GM21526 (cell line): ENCODE measurements around the gene LCNL1.

Source experiments
- ATAC-seq: cut with Tn5 transposase; IDR thresholded peaks from one replicate; pipeline ENCODE4 v1.9.1; 2021; ENCODE audit warnings: moderate library complexity; ENCODE audit not compliant: unreplicated experiment, low FRiP score

Gene LCNL1

DNA sequence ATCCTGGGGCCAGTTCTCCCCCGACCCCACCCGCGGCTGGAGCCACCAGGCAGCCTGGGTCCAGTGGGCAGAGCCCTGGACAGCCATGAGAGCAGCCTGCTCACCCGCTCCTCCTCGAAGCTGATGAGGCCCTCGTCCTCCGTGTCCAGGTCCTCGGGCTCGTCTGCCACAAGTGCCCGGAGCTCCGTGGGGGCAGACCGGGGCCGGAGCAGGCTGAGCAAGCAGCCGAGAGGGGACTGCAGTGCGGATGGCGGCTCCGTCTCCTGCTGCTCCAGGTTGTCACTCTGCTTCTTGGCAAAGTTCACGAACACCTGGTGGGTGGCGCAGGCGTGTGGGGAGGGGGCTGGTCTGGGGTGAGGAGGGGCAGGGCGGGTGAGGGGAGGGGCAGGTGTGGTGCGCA is 25.5 kb downstream of the LCNL1 start:
- no peak for ATAC-seq

DNA sequence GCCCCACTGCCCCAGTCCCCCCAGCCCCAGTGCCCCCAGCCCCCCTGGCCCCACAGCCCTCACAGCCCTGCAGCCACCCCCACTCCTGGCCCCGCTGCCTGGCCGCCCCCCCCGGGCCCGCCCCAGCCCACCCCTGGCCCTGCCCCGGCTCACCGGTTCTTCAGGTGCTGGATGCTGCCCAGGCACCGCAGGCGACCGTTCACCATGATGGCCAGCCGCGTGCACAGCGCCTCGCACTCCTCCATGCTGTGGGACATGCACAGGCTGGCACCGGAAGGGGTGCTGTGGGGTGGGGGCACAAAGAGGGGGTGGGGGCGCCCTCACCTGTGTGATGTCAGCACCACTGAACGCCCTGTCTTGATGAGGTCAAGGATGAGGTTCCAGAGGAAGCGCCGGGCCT is 26.4 kb downstream of the LCNL1 start:
- no peak for ATAC-seq

- ATAC-seq, result no peak
Observed at GRCh38 chr9:137009938-137010732, 27.3 kb downstream of the LCNL1 start.

DNA sequence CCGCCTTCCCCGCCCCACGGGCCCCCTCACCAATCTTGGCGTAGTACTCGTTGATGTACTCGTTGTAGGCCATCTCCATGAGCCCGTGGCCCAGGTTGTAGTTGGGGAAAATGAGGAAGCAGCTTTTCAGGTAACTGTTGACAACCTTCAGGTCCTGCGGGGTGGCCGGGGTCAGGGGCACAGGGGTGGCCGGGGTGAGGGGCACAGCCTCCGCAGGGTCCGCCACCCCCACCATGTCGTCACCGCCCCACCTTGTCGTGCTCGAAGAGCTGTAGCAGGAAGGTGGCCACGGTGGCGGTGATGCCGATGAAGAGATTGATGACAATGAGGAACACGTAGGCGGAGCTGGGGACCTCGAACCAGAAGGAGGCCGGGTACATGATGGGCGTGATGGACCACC is 28.4 kb downstream of the LCNL1 start:
- no peak for ATAC-seq

DNA sequence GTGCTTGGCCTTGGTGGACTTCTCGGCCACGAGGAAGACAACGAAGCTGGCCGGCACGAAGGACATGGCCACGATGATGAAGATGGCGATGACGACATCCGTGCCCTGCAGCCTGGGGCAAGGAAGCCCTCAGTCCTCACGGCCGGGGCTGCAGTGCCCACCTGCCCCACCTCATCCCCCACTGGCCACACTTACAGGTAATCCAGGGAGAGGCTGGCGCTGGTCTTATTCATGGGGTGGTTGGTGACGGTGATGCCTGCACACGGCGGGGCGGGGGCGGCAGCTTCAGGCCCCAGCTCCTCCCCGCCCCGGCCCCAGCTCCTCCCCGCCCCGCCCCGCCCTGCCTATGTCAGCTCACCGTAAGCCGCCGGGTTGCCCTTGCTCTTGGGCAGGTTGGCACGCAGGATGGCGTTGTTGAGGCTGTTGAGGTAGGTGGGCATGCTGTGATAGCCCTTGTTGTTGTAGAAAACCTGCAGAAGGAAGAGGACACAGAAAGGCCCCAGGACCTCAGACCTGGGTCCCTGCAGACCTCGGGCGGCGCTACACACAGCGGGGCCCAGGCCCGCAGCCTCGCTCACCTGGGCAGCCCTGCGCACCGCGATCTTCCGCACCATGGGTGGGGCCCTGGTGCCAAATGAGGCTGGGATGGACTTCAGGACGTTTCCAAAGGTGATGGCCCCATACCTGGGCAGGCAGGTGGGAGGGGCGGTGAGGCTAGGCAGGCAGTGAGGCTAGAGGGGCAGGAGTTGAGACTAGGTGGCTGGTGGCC is 29.3 kb downstream of the LCNL1 start:
- ATAC-seq, result no peak

- no peak for ATAC-seq
Observed at GRCh38 chr9:137012694-137013570, 30.1 kb downstream of the LCNL1 start.

GRCh38 chr9:137013571-137013940 is 30.8 kb downstream of the LCNL1 start:
- ATAC-seq, result no peak

DNA sequence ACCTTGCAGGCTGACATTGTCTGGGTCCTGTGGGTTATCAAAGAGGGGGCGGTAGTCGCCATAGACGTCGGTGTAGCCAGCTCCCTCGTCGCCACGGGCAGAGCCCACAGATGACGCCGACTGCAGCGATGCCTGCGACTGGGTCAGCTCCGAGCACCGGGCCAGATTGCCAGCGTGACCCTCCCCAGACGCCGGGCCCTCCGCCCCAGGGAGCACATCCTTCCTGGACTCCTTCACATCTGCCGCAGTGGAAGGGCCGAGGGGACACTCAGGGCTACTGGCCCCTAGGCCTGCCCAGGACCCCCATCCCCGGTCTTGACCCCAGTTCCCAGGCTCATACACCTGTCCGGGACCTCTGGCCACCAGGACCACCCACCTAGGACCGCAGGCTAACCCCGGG is 31.4 kb downstream of the LCNL1 start:
- no peak for ATAC-seq

DNA sequence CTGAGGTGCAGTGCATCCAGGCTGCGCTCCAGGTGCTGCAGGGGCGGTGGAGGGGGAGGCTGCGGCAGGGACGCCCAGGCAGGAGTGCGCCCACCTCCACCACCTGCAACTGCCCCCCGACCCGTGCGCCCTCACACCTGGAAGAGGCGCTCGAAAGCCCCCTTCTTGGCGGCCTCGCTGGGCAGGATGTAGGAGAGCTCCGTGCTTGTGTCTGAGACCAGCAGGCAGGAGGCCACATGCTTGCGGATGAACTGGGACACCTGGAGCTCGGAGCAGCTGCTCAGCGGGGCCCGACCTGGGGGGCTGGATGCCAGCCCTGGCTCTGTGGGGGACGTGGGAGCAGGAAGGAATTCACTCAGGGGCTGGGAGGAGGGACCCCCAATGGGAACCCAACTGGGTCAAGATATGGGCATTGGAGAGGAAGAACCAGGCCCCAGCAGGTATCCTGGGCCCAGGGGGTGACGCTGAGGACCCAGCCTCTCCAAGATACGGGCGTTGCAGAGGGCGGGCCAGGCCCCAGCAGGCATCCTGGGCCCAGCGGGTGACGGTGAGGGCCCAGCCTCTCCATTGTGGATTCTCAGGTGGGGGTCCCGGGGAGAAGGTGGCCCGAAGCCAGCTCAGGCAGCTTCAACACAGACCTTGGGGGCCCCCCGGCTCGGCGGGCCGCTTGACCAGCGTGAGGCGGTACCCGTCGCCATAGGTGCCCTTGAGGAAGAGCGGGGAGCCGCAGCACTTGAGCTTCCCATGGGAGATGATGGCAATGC is 32.2 kb downstream of the LCNL1 start:
- no peak for ATAC-seq

DNA sequence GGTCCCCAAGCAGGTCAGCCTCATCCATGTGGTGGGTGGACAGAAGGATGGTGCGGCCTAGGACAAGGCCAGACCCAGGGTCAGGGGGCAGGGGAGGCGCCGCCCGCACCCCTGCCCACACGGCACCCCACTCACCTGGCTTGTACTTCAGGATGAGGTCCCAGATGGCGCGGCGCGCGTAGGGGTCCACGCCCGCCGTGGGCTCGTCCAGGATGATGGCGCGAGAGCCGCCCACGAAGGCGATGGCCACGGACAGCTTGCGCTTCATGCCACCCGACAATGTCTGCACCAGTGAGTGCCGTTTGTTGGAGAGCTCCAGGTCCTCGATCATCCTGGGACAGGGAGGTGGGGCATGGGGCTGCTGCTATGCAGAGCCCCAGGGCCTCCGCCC is 32.7 kb downstream of the LCNL1 start:
- no peak for ATAC-seq

DNA sequence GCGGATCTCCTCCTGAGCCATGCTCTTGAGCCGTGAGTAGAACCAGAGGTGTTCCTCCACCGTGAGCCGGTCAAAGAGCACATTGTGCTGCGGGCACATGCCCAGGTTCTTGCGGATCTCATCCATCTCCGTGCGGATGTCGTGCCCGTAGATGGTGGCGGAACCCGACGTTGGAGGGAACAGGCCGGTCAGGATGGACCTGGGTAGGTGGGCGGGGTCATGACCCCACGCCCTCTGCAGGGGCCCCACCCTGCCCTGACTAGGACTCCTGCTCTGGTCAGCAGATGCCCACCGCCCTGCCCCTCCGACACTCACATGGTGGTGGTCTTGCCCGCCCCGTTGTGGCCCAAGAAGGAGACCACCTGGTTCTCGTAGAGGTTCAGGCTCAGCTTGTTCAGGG is 33.2 kb downstream of the LCNL1 start:
- ATAC-seq, result no peak

- ATAC-seq, result no peak
Observed at GRCh38 chr9:137016436-137016835, 33.6 kb downstream of the LCNL1 start.

GRCh38 chr9:137017071-137017470 is 34.3 kb downstream of the LCNL1 start:
- ATAC-seq, result no peak

GRCh38 chr9:137017791-137018497 is 35.2 kb downstream of the LCNL1 start:
- ATAC-seq, result no peak

DNA sequence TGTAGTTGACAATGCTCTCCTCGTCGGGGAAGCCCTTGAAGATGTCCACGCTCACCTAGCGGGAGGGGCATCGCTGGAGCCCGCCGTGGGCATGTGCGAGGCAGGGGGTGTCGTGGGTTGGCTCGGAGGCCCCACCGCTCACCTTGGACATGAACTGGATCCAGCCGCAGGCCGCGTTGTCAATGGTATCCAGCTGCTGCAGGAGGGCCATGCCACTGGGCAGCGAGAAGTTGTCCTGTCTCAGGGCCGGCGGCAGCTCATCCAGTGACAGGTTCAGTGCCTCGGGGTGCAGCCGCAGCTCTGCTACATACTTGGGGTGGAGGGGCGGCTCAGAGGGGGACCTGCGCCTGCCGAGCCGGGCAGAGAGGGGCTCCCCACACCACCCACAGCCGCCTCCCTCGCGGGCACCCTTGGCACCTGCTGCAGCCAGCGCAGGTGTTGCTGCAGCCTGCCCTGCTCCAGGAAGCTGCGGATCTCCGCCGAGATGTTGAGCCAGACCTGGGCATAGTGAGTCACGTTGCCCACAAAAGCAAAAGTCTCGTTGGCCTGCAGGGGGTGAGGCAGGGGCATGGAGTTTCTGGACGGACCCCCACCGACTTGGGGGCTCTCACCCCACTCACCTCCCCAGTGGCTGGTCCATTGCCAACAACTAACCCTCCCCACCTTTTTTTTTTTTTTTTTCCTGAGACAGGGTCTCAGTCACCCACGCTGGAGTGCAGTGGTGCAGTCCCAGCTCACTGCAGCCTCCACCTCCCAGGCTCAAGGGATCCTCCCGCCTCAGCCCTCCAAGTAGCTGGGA is 36.2 kb downstream of the LCNL1 start:
- ATAC-seq, result no peak

GRCh38 chr9:137019891-137020683 is 37.3 kb downstream of the LCNL1 start:
- ATAC-seq, result no peak

GRCh38 chr9:137020771-137021567 is 38.2 kb downstream of the LCNL1 start:
- ATAC-seq, result no peak
